ENCODE measurements around the gene DCBLD2.

The DCBLD2 gene

GRCh38 chr3:98766924-98767323 is 134.6 kb downstream of the DCBLD2 start:
- no peak for DNase-seq (ENCODE audit: low spot score)

GRCh38 chr3:98765721-98766120 is 135.8 kb downstream of the DCBLD2 start:
- DNase-seq (ENCODE audit: low spot score): no peak

GRCh38 chr3:98764472-98764884 is 137.0 kb downstream of the DCBLD2 start:
- DNase-seq (ENCODE audit: low spot score): no peak

GRCh38 chr3:98763819-98764418 is 137.6 kb downstream of the DCBLD2 start:
- no peak for DNase-seq (ENCODE audit: low spot score)

GRCh38 chr3:98763076-98763475 is 138.4 kb downstream of the DCBLD2 start, which contains the start of gene ST3GAL6:
Gene ST3GAL6 (plus strand): TSS chr3:98763340. CDS start chr3:98768441, 5,101 bp downstream.
- DNase-seq (ENCODE audit: low spot score): no peak

GRCh38 chr3:98761643-98762229 is 139.8 kb downstream of the DCBLD2 start:
- DNase-seq (ENCODE audit: low spot score): no peak

GRCh38 chr3:98759629-98760028 is 141.9 kb downstream of the DCBLD2 start:
- no peak for DNase-seq (ENCODE audit: low spot score)

GRCh38 chr3:98755601-98756000 is 145.9 kb downstream of the DCBLD2 start:
- DNase-seq (ENCODE audit: low spot score): no peak

- no peak for DNase-seq (ENCODE audit: low spot score)
Observed at GRCh38 chr3:98754483-98754882, 147.0 kb downstream of the DCBLD2 start.

- DNase-seq (ENCODE audit: low spot score): no peak
Observed at GRCh38 chr3:98750276-98750919, 151.1 kb downstream of the DCBLD2 start.

GRCh38 chr3:98746882-98747281 is 154.6 kb downstream of the DCBLD2 start:
- DNase-seq (ENCODE audit: low spot score): no peak

- no peak for DNase-seq (ENCODE audit: low spot score)
Observed at GRCh38 chr3:98746122-98746521, 155.4 kb downstream of the DCBLD2 start.

All from CD4-positive, alpha-beta T cell treated with Interleukin-15 for 4 hours (primary cell).